IPS-18a (cell line): Measurements from ENCODE around the gene EDEM1.
"Not testable (repeated sequence)": the region's sequence is repeated elsewhere in the genome, so short reads cannot be mapped to it uniquely, and the experiment has no call there.

Source experiments
- H3K27ac ChIP-seq: one replicate; pipeline ENCODE4 v1.5.1; 2013; ENCODE audit warnings: low read length
- H3K27me3 ChIP-seq: one replicate; pipeline ENCODE4 v1.6.1; 2013; ENCODE audit warnings: mild to moderate bottlenecking, low read length; ENCODE audit not compliant: control insufficient read depth, insufficient read depth
- H3K36me3 ChIP-seq: one replicate; pipeline ENCODE4 v1.6.1; 2013; ENCODE audit warnings: low read depth, low read length; ENCODE audit not compliant: control insufficient read depth
- H3K4me1 ChIP-seq: one replicate; pipeline ENCODE4 v1.6.1; 2013; ENCODE audit warnings: low read depth, low read length; ENCODE audit not compliant: control insufficient read depth
- H3K4me3 ChIP-seq: one replicate; pipeline ENCODE4 v1.5.1; 2013; ENCODE audit warnings: low read length
- H3K9ac ChIP-seq: one replicate; pipeline ENCODE4 v1.6.1; 2013; ENCODE audit warnings: mild to moderate bottlenecking, low read length, moderate library complexity
- H3K9me3 ChIP-seq: one replicate; pipeline ENCODE4 v1.6.1; 2013; ENCODE audit warnings: low read depth, low read length; ENCODE audit not compliant: control insufficient read depth

The EDEM1 gene

DNA sequence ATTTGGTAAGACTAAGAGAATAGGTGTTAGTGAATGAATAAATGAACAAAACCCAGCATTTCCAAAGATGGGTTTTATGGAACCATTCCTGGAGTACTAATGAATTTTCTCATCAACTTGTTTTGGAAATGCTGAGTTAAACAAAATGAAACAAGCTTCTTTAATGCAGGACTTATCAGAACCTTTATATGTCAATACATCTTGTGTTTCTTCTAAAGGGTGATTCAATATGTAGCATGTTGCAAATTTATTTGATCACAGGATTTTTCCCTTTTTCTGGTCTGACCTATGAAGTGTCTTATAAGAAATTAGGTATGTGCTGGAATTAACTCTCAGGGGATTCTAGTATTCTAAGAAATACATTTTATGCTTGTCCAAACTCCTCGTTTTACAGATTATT lies 53.2 kb downstream of the EDEM1 start:
- H3K27me3 ChIP-seq, result no peaks in the 10 kb centered on the region

GRCh38 chr3:5242785-5243184 lies 55.3 kb downstream of the EDEM1 start:
- not testable (repeated sequence) for H3K27me3 ChIP-seq, H3K9me3 ChIP-seq, H3K4me3 ChIP-seq, H3K9ac ChIP-seq, H3K4me1 ChIP-seq, H3K36me3 ChIP-seq, H3K27ac ChIP-seq

More for the DNA sequence above, 53.2 kb downstream of the EDEM1 start:
- no peaks in the 10 kb centered on the region for H3K36me3 ChIP-seq
- H3K4me1 ChIP-seq, result no peaks in the 10 kb centered on the region
- no peak overlapping the region for H3K27ac ChIP-seq
- H3K9ac ChIP-seq, result no peak overlapping the region
- H3K4me3 ChIP-seq, result no peak overlapping the region
- H3K9me3 ChIP-seq, result peaks cover 5% of the 10 kb centered on the region

DNA sequence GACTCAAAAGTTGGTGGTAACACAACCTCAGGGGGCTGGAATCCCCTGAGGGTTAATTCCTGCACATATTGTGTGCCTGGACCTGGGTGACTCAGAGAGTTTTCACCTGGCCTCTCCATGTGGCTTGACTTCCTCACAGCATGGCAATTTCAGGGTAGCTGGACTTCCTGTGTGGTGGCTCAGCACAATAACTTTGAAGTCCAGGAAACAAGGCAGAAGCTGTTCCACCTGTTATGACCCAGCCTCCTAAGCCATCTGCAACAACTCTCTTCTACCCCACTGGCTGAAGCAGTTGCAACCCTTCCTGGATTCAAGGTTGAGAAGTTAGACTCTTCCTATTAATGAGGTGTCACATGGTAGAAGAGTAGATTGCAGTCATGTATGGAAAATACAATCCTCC lies 58.4 kb downstream of the EDEM1 start:
- H3K36me3 ChIP-seq, result no peaks in the 10 kb centered on the region
- H3K9ac ChIP-seq, result no peak overlapping the region
- no peak overlapping the region for H3K27ac ChIP-seq
- no peak overlapping the region for H3K4me3 ChIP-seq
- H3K27me3 ChIP-seq, result no peaks in the 10 kb centered on the region
- no peaks in the 10 kb centered on the region for H3K4me1 ChIP-seq
- peaks cover 5% of the 10 kb centered on the region for H3K9me3 ChIP-seq

GRCh38 chr3:5248822-5249221 lies 61.3 kb downstream of the EDEM1 start:
- H3K27me3 ChIP-seq, result no peaks in the 10 kb centered on the region
- H3K4me1 ChIP-seq, result no peaks in the 10 kb centered on the region
- no peak overlapping the region for H3K4me3 ChIP-seq
- H3K9ac ChIP-seq, result no peak overlapping the region
- H3K27ac ChIP-seq, result no peak overlapping the region
- no peaks in the 10 kb centered on the region for H3K9me3 ChIP-seq
- no peaks in the 10 kb centered on the region for H3K36me3 ChIP-seq

DNA sequence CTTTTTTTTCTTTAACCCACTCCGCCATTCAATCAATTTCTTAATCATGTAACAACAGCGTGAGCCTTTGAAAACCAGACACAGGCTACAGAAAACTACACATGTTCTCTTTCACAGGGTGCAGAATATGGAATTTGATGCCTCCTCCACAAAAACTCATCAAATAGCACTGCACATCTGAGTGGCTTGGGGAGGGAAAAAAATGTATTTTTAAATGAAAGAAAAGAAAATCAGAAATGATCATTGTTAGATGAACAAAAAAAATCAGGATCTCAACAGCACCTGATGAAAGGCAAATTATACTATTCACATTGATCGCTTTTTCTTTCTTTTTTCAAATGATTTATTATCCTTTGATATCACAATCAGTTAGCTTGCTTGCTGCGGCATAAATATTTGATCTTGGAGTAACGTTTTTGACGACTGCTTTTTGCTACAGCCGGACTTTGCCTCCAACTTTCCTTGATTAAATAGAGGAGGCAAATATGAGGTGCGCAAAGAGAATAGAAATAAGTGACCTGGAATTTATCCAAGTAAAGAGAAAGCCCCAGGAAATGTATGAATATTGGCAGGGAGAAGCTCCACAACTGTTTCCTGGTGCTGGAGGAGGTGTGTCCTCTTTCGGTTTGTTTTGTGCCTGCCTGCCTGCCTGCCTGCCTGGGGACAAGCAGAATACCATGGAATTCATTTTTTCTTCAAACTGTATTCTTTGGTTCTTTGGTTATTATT lies 63.1 kb downstream of the EDEM1 start:
- Histone ChIP-seq H3K27me3 (no peaks in the 10 kb centered on the region), H3K4me1 (no peaks in the 10 kb centered on the region), H3K36me3 (no peaks in the 10 kb centered on the region), H3K27ac (no peak overlapping the region), H3K9ac (no peak overlapping the region), H3K4me3 (no peak overlapping the region), H3K9me3 (no peaks in the 10 kb centered on the region)

DNA sequence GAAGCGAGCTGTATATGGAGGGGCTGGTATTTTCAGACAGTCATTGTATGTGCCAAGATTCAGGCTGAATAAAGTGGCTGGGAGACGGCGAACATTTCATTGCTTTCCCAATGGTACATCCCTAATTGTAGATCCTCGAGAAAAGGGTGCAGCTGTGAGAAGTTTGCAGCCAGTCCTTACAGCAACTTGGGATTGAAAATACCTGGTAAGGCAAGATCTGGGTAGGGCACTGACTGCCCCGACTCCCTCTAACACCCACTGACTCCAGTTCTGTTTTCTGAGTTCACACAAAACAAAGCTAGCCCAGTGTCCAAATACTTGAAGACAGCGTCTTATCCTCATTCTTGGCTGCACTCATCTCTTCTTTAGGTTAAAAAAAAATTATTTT lies 63.7 kb downstream of the EDEM1 start:
- Histone ChIP-seq H3K36me3 (no peaks in the 10 kb centered on the region), H3K9me3 (no peaks in the 10 kb centered on the region), H3K27ac (no peak overlapping the region), H3K27me3 (no peaks in the 10 kb centered on the region), H3K4me1 (no peaks in the 10 kb centered on the region), H3K4me3 (no peak overlapping the region), H3K9ac (no peak overlapping the region)

GRCh38 chr3:5252131-5252530 lies 64.6 kb downstream of the EDEM1 start:
- Histone ChIP-seq H3K27me3 (no peaks in the 10 kb centered on the region), H3K9ac (no peak overlapping the region), H3K4me1 (no peaks in the 10 kb centered on the region), H3K36me3 (no peaks in the 10 kb centered on the region), H3K9me3 (no peaks in the 10 kb centered on the region), H3K27ac (no peak overlapping the region), H3K4me3 (no peak overlapping the region)

DNA sequence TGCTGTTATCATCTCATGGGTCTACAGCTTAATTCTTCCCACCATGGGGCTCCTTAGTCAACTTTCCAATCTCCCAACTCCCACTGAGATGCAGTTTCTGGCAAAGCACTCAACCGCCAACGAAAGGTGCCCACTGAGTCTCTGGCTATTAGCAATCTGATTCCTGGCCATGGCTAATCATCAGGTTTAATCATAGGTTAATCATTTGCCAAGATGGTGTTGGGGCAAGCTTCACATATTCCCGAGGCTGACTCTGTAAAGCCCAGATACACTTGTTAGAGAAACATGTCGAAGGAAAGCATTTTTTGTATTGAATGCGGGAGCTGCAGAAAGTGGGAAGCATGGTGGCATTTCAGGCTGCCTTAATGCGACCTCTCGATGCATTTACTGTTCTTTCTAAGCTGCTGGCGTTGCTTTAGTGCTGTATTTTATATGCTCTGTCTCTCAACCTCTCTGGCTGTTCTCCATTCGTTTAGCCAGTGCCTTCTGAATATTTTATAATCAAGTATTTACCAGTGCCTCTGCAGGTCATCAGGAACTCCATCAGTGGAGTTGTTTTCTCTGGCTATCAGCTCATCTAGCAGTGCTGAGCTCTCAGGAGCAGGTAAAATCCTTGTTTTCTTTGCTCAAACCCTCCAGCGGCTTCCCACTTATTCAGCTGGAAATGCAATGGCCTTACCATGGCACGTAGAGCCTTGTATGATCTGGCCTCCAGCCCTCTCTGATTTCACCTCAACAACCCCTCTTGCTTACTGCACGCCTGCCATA lies 67.0 kb downstream of the EDEM1 start:
- Histone ChIP-seq H3K27me3 (no peaks in the 10 kb centered on the region), H3K27ac (no peak overlapping the region), H3K4me3 (no peak overlapping the region), H3K36me3 (no peaks in the 10 kb centered on the region), H3K4me1 (no peaks in the 10 kb centered on the region), H3K9me3 (no peaks in the 10 kb centered on the region), H3K9ac (no peak overlapping the region)

GRCh38 chr3:5255404-5256344 lies 68.2 kb downstream of the EDEM1 start:
- Histone ChIP-seq H3K27me3 (no peaks in the 10 kb centered on the region), H3K36me3 (no peaks in the 10 kb centered on the region), H3K4me3 (no peak overlapping the region)

GRCh38 chr3:5258526-5258925 lies 71.0 kb downstream of the EDEM1 start:
- no peak overlapping the region for H3K27ac ChIP-seq
- H3K9ac ChIP-seq, result no peak overlapping the region
- H3K4me1 ChIP-seq, result no peaks in the 10 kb centered on the region
- no peaks in the 10 kb centered on the region for H3K27me3 ChIP-seq
- no peak overlapping the region for H3K4me3 ChIP-seq
- H3K36me3 ChIP-seq, result no peaks in the 10 kb centered on the region
- H3K9me3 ChIP-seq, result no peaks in the 10 kb centered on the region

More at GRCh38 chr3:5255404-5256344, 68.2 kb downstream of the EDEM1 start:
- H3K27ac ChIP-seq, result no peak overlapping the region
- no peak overlapping the region for H3K9ac ChIP-seq
- no peaks in the 10 kb centered on the region for H3K9me3 ChIP-seq
- no peaks in the 10 kb centered on the region for H3K4me1 ChIP-seq

- Histone ChIP-seq H3K27me3 (no peaks in the 10 kb centered on the region), H3K9me3 (no peaks in the 10 kb centered on the region), H3K36me3 (no peaks in the 10 kb centered on the region), H3K4me3 (no peak overlapping the region), H3K9ac (no peak overlapping the region), H3K27ac (no peak overlapping the region), H3K4me1 (no peaks in the 10 kb centered on the region)
Observed at GRCh38 chr3:5260992-5261501, 73.5 kb downstream of the EDEM1 start.
